HCT116 (cell line): ENCODE data around the gene FRA10AC1. TPM values are rescaled to one million over a fixed set of nuclear protein-coding genes. Genes with fewer than 3 reads are reported as not detected.
A peak's percentile ranks its signal among the peaks of the same experiment; 100 is the strongest.

ENCODE experiments used
- ATAC-seq: fragments of 200-7000 bp; cut with Tn5 transposase; 2 replicates; pipeline ENCODE4 v1.9.1; 2020; ENCODE audit warnings: mild to moderate bottlenecking, moderate library complexity
- BruUV-seq: library from RNA; stranded (reverse); fragments of 400-500 nt; replicated peaks from 2 replicates; lab custom pipeline; 2021; lab: Mats Ljungman, UMichigan
- CTCF ChIA-PET: fragments of 300-600 bp; sonication (Branson Sonifier 250); formaldehyde crosslinking; loops from one replicate; lab custom pipeline; 2021; ENCODE audit warnings: antibody characterized with exemption; lab: Charles Lee
- POLR2A ChIA-PET: fragments of 300-600, 350-600 bp; sonication (Branson Sonifier 250); formaldehyde crosslinking; loops from one replicate; lab custom pipeline; 2021; ENCODE audit warnings: antibody characterized with exemption; lab: Charles Lee
- RAD21 ChIA-PET, 2 experiments: fragments of 300-600 bp; sonication (Branson Sonifier 250); formaldehyde crosslinking; loops; one replicate each; lab custom pipeline; 2023; ENCODE audit warnings: low total read pairs in 2 of 2; ENCODE audit not compliant: uncharacterized antibody in 2 of 2, unreplicated experiment in 2 of 2, low non-redundant PET in 1 of 2; lab: Charles Lee
- DNase-seq: peaks from one replicate; pipeline ENCODE4 v3.0.0-alpha.2; 2010; ENCODE audit warnings: low read depth, low spot score
- H2AFZ ChIP-seq: fragments of 200-600 bp; shearing (Covaris generic), sonication (generic); 2 replicates; pipeline ENCODE4 v1.6.1; 2017; ENCODE audit warnings: low read depth, mixed run types, mixed read lengths, antibody characterized with exemption, low read length; ENCODE audit not compliant: poor library complexity, severe bottlenecking
- H3K27ac ChIP-seq: 2 replicates; pipeline ENCODE4 v1.5.1; 2012; ENCODE audit warnings: low read depth, low read length
- H3K27me3 ChIP-seq: fragments of 200-600 bp; sonication (generic); 2 replicates; pipeline ENCODE4 v1.6.1; 2016; ENCODE audit warnings: mixed run types, low read length, mixed read lengths; ENCODE audit not compliant: insufficient read depth
- H3K36me3 ChIP-seq, 2 experiments: fragments of 200-500 bp in 1 of 2; fragments of 200-600 bp in 1 of 2; sonication (Bioruptor generic) in 1 of 2; sonication (generic) in 1 of 2; 2 replicates each; pipeline versions ENCODE4 v1.5.1 to v1.6.1; 2014 to 2016; ENCODE audit warnings: low read length in 2 of 2, inconsistent platforms in 1 of 2, mixed read lengths in 1 of 2, mixed run types in 1 of 2; ENCODE audit not compliant: insufficient read depth in 2 of 2, control insufficient read depth in 1 of 2
- H3K4me1 ChIP-seq, 2 experiments: fragments of 200-600 bp in 1 of 2; sonication (generic) in 1 of 2; 2 replicates each; pipeline versions ENCODE4 v1.5.1 to v1.6.1; 2012 to 2017; ENCODE audit warnings: low read length in 2 of 2, inconsistent platforms in 1 of 2, mild to moderate bottlenecking in 1 of 2, mixed read lengths in 1 of 2, mixed run types in 1 of 2, moderate library complexity in 1 of 2; ENCODE audit not compliant: insufficient read depth in 2 of 2, control insufficient read depth in 1 of 2
- H3K4me2 ChIP-seq: fragments of 200-600 bp; sonication (generic); 2 replicates; pipeline ENCODE4 v1.6.1; 2017; ENCODE audit warnings: mixed run types, low read length, mixed read lengths
- H3K4me3 ChIP-seq, 2 experiments: fragments of 200-600 bp in 1 of 2; sonication (generic) in 1 of 2; replicated peaks in 1 of 2; 2 replicates each; pipeline ENCODE4 v1.5.1; 2011 to 2016; ENCODE audit warnings: low read length in 2 of 2, control low read depth in 1 of 2, low read depth in 1 of 2, mild to moderate bottlenecking in 1 of 2, mixed read lengths in 1 of 2, mixed run types in 1 of 2
- H3K79me2 ChIP-seq: fragments of 200-600 bp; sonication (generic); 2 replicates; pipeline ENCODE4 v1.6.1; 2017; ENCODE audit warnings: mild to moderate bottlenecking, mixed run types, low read length, moderate library complexity, mixed read lengths; ENCODE audit not compliant: insufficient read depth
- H3K9ac ChIP-seq: fragments of 200-600 bp; sonication (generic); 2 replicates; pipeline ENCODE4 v1.6.1; 2016; ENCODE audit warnings: low read length, mixed read lengths
- H3K9me2 ChIP-seq: fragments of 200-600 bp; sonication (generic), shearing (Covaris generic); 2 replicates; pipeline ENCODE4 v1.6.1; 2017; ENCODE audit warnings: mixed run types, mild to moderate bottlenecking, moderate library complexity; ENCODE audit not compliant: insufficient read depth
- H3K9me3 ChIP-seq, 2 experiments: fragments of 200-500 bp in 1 of 2; fragments of 200-600 bp in 1 of 2; sonication (Bioruptor generic) in 1 of 2; sonication (generic) in 1 of 2; 2 replicates each; pipeline ENCODE4 v1.6.1; 2014 to 2017; ENCODE audit warnings: low read length in 2 of 2, mixed read lengths in 2 of 2, inconsistent platforms in 1 of 2, low read depth in 1 of 2, mild to moderate bottlenecking in 1 of 2, mixed run types in 1 of 2, moderate library complexity in 1 of 2; ENCODE audit not compliant: control insufficient read depth in 1 of 2, insufficient read depth in 1 of 2
- H4K20me1 ChIP-seq: fragments of 200-600 bp; sonication (generic), shearing (Covaris generic); 2 replicates; pipeline ENCODE4 v1.6.1; 2017; ENCODE audit warnings: mixed run types, mild to moderate bottlenecking, moderate library complexity; ENCODE audit not compliant: insufficient read depth
- CBX3 ChIP-seq: IDR thresholded peaks from 2 replicates; pipeline ENCODE4 v1.6.1; 2012; ENCODE audit warnings: low read depth
- CTCF ChIP-seq, 3 experiments: fragments of 200-600 bp in 1 of 3; sonication (generic) in 1 of 3; IDR thresholded peaks in 2 of 3; conservative IDR thresholded peaks in 1 of 3; 2 replicates each; pipeline ENCODE4 v1.5.1; 2012 to 2017; ENCODE audit warnings: low read depth in 2 of 3, low read length in 2 of 3, antibody characterized with exemption in 1 of 3, borderline replicate concordance in 1 of 3, control low read depth in 1 of 3, mild to moderate bottlenecking in 1 of 3, mixed read lengths in 1 of 3, mixed run types in 1 of 3, moderate library complexity in 1 of 3; ENCODE audit not compliant: insufficient read depth in 1 of 3
- FOSL1 ChIP-seq: IDR thresholded peaks from 2 replicates; pipeline ENCODE4 v1.6.1; 2012; ENCODE audit warnings: low read depth
- MAX ChIP-seq: IDR thresholded peaks from 2 replicates; pipeline ENCODE4 v1.6.1; 2012
- POLR2A ChIP-seq: IDR thresholded peaks from 2 replicates; pipeline ENCODE4 v1.7.0; 2011; ENCODE audit warnings: borderline replicate concordance; ENCODE audit not compliant: insufficient read depth, insufficient read length; ENCODE audit errors: extremely low read depth
- RAD21 ChIP-seq: IDR thresholded peaks from 2 replicates; pipeline ENCODE4 v1.6.1; 2012; ENCODE audit warnings: low read depth, mild to moderate bottlenecking
- SP1 ChIP-seq: IDR thresholded peaks from 2 replicates; pipeline ENCODE4 v1.6.1; 2012; ENCODE audit warnings: low read depth
- SRF ChIP-seq: IDR thresholded peaks from 2 replicates; pipeline ENCODE4 v1.6.1; 2012; ENCODE audit warnings: low read depth
- YY1 ChIP-seq: IDR thresholded peaks from 2 replicates; pipeline ENCODE4 v1.6.1; 2011; ENCODE audit warnings: low read length, low read depth, moderate library complexity, mild to moderate bottlenecking; ENCODE audit not compliant: insufficient replicate concordance; ENCODE audit errors: extremely low read depth
- ZBTB33 ChIP-seq: IDR thresholded peaks from 2 replicates; pipeline ENCODE4 v1.6.1; 2011; ENCODE audit warnings: mild to moderate bottlenecking, low read length, moderate library complexity; ENCODE audit not compliant: insufficient replicate concordance; ENCODE audit errors: extremely low read depth
- intact Hi-C: fragments of 100-400 bp; cut with micrococcal nuclease; formaldehyde crosslinking; loops from 2 replicates; pipeline ENCODE4 v1.10.0; 2022
- total RNA-seq: library from RNA; stranded (reverse); gene quantifications from one replicate; pipeline ENCODE4 v1.2.1, GENCODE V29; 2021; ENCODE audit not compliant: unreplicated experiment

The FRA10AC1 gene
- total RNA-seq, 1 experiment from 2014 or later = 21.9 TPM

- no peak for TF ChIP-seq CTCF (IDR thresholded peaks at IDR 0.05 in 2 of 3, conservative IDR thresholded peaks at IDR 0.05 in 1 of 3; ENCODE audit: borderline replicate concordance in 1 of 3, insufficient read depth in 1 of 3, low read depth in 2 of 3, low read length in 2 of 3)
- TF ChIP-seq YY1 = peak; percentile 42
- TF ChIP-seq SRF = no peak
These were observed 49.4 kb upstream of the FRA10AC1 start (continued) for GRCh38 chr10:93751832-93752231.

- H3K27me3 ChIP-seq = no peaks in the 10 kb centered on the region
- ATAC-seq = no peak
- no peaks in the 10 kb centered on the region for H4K20me1 ChIP-seq
- H3K79me2 ChIP-seq = no peaks in the 10 kb centered on the region
- BruUV-seq = no TSS peak
- H3K4me2 ChIP-seq = no peak overlapping the region
- no peaks in the 10 kb centered on the region for H3K9me3 ChIP-seq
- intact Hi-C loops = no loop called here
- no peak overlapping the region for H3K4me3 ChIP-seq
- no peaks in the 10 kb centered on the region for H3K36me3 ChIP-seq
- no peak for DNase-seq
- TF ChIP-seq FOSL1 = no peak
- no peak for TF ChIP-seq POLR2A
- TF ChIP-seq ZBTB33 = no peak
- TF ChIP-seq CBX3 = no peak
- TF ChIP-seq RAD21 = no peak
- TF ChIP-seq SP1 = no peak
- no peak for TF ChIP-seq MAX
- POLR2A ChIA-PET = no interaction called here
- CTCF ChIA-PET = interaction anchor here (1.1 kb wide), 1 partner anchor 65 kb away, joined by 4 read pairs; no protein-coding TSS in a partner anchor
- no peaks in the 10 kb centered on the region for H3K9me2 ChIP-seq
- H3K9ac ChIP-seq = no peak overlapping the region
- no peak overlapping the region for H3K27ac ChIP-seq
- H3K4me1 ChIP-seq = peaks cover 0 to 31% of the 10 kb centered on the region in 2 experiments; a peak in 2 of 4 replicates
- RAD21 ChIA-PET = no interaction called here
- no peak overlapping the region for H2AFZ ChIP-seq
These were observed 48.7 kb upstream of the FRA10AC1 start for GRCh38 chr10:93751124-93751523.
